K562 (cell line): ENCODE results near the gene DNAAF3. TPM values are rescaled to one million over a fixed set of nuclear protein-coding genes. Genes with fewer than 3 reads are reported as not detected.
A peak's percentile ranks its signal among the peaks of the same experiment; 100 is the strongest.

ENCODE experiments used
- ARID1B ChIP-seq: fragments of 450-650 bp; IDR thresholded peaks from 2 replicates; pipeline ENCODE4 v1.6.1; 2016; ENCODE audit warnings: antibody characterized with exemption, mild to moderate bottlenecking, inconsistent platforms
- BCLAF1 ChIP-seq, 2 experiments: fragments of 450-650 bp in 1 of 2; IDR thresholded peaks; 2 replicates each; pipeline ENCODE4 v1.6.1; 2011 to 2017; ENCODE audit warnings: low read depth in 2 of 2, antibody characterized with exemption in 1 of 2, borderline replicate concordance in 1 of 2, low read length in 1 of 2, mild to moderate bottlenecking in 1 of 2, mixed read lengths in 1 of 2; ENCODE audit not compliant: control insufficient read depth in 1 of 2
- BRF1 ChIP-seq: IDR thresholded peaks from 3 replicates; pipeline ENCODE4 v1.6.1; 2011; ENCODE audit warnings: borderline replicate concordance, mild to moderate bottlenecking; ENCODE audit not compliant: insufficient read length; ENCODE audit errors: extremely low read depth
- ETV5 ChIP-seq: sonication (generic); formaldehyde crosslinking; IDR thresholded peaks from 2 replicates; pipeline ENCODE4 v1.4.0; 2020; ENCODE audit warnings: low read depth, mild to moderate bottlenecking, missing genetic modification reagents
- HNRNPK ChIP-seq: fragments of 200-400 bp; formaldehyde crosslinking; IDR thresholded peaks from one replicate; pipeline ENCODE4 v1.6.1; 2018; ENCODE audit warnings: mild to moderate bottlenecking, low read depth, low read length; ENCODE audit not compliant: poor library complexity, severe bottlenecking
- HNRNPUL1 ChIP-seq: fragments of 200-400 bp; formaldehyde crosslinking; IDR thresholded peaks from 2 replicates; pipeline ENCODE4 v1.6.1; 2017; ENCODE audit warnings: low read length
- KDM5B ChIP-seq: fragments of 200-600 bp; sonication (generic); IDR thresholded peaks from 2 replicates; pipeline ENCODE4 v1.6.1; 2012; ENCODE audit warnings: low read depth, mild to moderate bottlenecking, moderate library complexity, low read length, control low read depth, inconsistent platforms; ENCODE audit not compliant: insufficient replicate concordance
- MCM7 ChIP-seq, 2 experiments: fragments of 450-650 bp; IDR thresholded peaks; 2 replicates each; pipeline ENCODE4 v1.6.1; 2016 to 2018
- OTX1 ChIP-seq: fragments of 450-650 bp; formaldehyde crosslinking; IDR thresholded peaks from 2 replicates; pipeline ENCODE4 v1.4.0; 2022; ENCODE audit warnings: mild to moderate bottlenecking
- SNAPC5 ChIP-seq: fragments of 250-450 bp; sonication (Bioruptor Pico); IDR thresholded peaks from 2 replicates; pipeline ENCODE4 v1.8.0; 2021; ENCODE audit warnings: moderate library complexity, mild to moderate bottlenecking, inconsistent platforms
- THRB ChIP-seq: fragments of 450-650 bp; formaldehyde crosslinking; conservative IDR thresholded peaks from 2 replicates; pipeline ENCODE4 v1.4.0; 2022; ENCODE audit warnings: mild to moderate bottlenecking, missing genetic modification characterization
- TOE1 ChIP-seq, 2 experiments: fragments of 450-650 bp in 1 of 2; sonication (generic) in 1 of 2; formaldehyde crosslinking in 1 of 2; IDR thresholded peaks; 2 replicates each; pipeline versions ENCODE4 v1.7.1 to v1.8.0; 2016 to 2022; ENCODE audit warnings: borderline replicate concordance in 2 of 2, mild to moderate bottlenecking in 2 of 2, antibody characterized with exemption in 1 of 2, inconsistent platforms in 1 of 2, low read depth in 1 of 2, missing genetic modification reagents in 1 of 2, moderate library complexity in 1 of 2
- WHSC1 ChIP-seq: IDR thresholded peaks from one replicate; pipeline ENCODE4 v1.6.1; 2012; ENCODE audit warnings: low read length, control low read depth, inconsistent platforms
- ZBTB11 ChIP-seq, 3 experiments: fragments of 200-800 bp in 1 of 3; fragments of 250-450 bp in 1 of 3; fragments of 450-650 bp in 1 of 3; sonication (Bioruptor Pico) in 1 of 3; sonication (Bioruptor generic) in 1 of 3; formaldehyde crosslinking in 1 of 3; IDR thresholded peaks; 2 replicates each; pipeline versions ENCODE4 v1.6.1 to v1.8.0; 2016 to 2022; ENCODE audit warnings: mild to moderate bottlenecking in 2 of 3, missing genetic modification characterization in 2 of 3, missing compliant biosample characterization in 1 of 3, moderate library complexity in 1 of 3
- ZBTB2 ChIP-seq: fragments of 450-650 bp; IDR thresholded peaks from 2 replicates; pipeline ENCODE4 v1.6.1; 2016; ENCODE audit warnings: antibody characterized with exemption
- ZNF165 ChIP-seq: fragments of 250-450 bp; sonication (Bioruptor Pico); IDR thresholded peaks from 2 replicates; pipeline ENCODE4 v1.4.0; 2020; ENCODE audit warnings: borderline replicate concordance
- ZNF408 ChIP-seq: fragments of 250-450 bp; sonication (Bioruptor Pico); IDR thresholded peaks from 2 replicates; pipeline ENCODE4 v1.4.0; 2020; ENCODE audit warnings: low read depth, mild to moderate bottlenecking, moderate library complexity
- polyA plus RNA-seq, 8 experiments: library from polyadenylated mRNA; depleted of rRNA in 4 of 8; stranded (reverse) in 5 of 8; unstranded in 3 of 8; fragments of >200 nt; fragmentation: Nextera tagmentation in 2 of 8; fragmentation: Illumina TruSeq in 1 of 8; extraction: Ambion mirVana in 2 of 8; extraction: Trizol in 1 of 8; gene quantifications; 2 replicates each; pipeline versions ENCODE4 v1.2.1 to v1.2.3, GENCODE V29; 2011 to 2014; ENCODE audit warnings: inconsistent platforms in 1 of 8, missing spikeins in 1 of 8
- total RNA-seq, 7 experiments: library from RNA; depleted of rRNA in 6 of 7; stranded (reverse); fragments of >200 nt in 6 of 7; fragmentation: Illumina TruSeq in 2 of 7; extraction: Trizol in 2 of 7; gene quantifications; 2 replicates each; pipeline versions ENCODE4 v1.2.1 to v1.2.3, GENCODE V29; 2011 to 2021; ENCODE audit warnings: low replicate concordance in 1 of 7

DNAAF3 gene
- total and polyA plus RNA-seq, 9 of the 15 experiments (the other 6 are each of a cell fraction or from before 2014, with no cell fraction given) = 21.6 to 61.5 (median 43.0) TPM

- TF ChIP-seq ZBTB11 (CRISPR knock-in tag; IDR thresholded peaks at IDR 0.05) = peak in 1 of 3 experiments; percentile 86; a peak in 2 of 6 replicates
- TF ChIP-seq KDM5B = no peak
- TF ChIP-seq ARID1B = peak; percentile 44
- no peak for TF ChIP-seq ZNF165 (CRISPR knock-in tag)
- TF ChIP-seq BRF1 = no peak
- no peak for TF ChIP-seq SNAPC5 (CRISPR knock-in tag)
- TF ChIP-seq TOE1 (IDR thresholded peaks at IDR 0.05; ENCODE audit: borderline replicate concordance) = peak; percentile 57; the same call in 1 of the 2 replicates
- TF ChIP-seq TOE1 (CRISPR knock-in tag; IDR thresholded peaks at IDR 0.05; ENCODE audit: borderline replicate concordance, low read depth) = no peak
- no peak for TF ChIP-seq HNRNPK
- TF ChIP-seq WHSC1 = no peak
- peak; percentile 78; the same call in 1 of the 2 replicates for TF ChIP-seq ETV5 (CRISPR knock-in tag)
- TF ChIP-seq HNRNPUL1 = no peak
- peak in 1 of 2 experiments; percentile 33; a peak in 1 of 4 replicates for TF ChIP-seq MCM7 (IDR thresholded peaks at IDR 0.05)
- TF ChIP-seq BCLAF1 (IDR thresholded peaks at IDR 0.05; ENCODE audit: borderline replicate concordance in 1 of 2, control insufficient read depth in 1 of 2, low read depth in 2 of 2, low read length in 1 of 2) = no peak
- peak; percentile 83 for TF ChIP-seq OTX1
- peak; percentile 79 for TF ChIP-seq ZBTB2
- TF ChIP-seq ZNF408 (CRISPR knock-in tag) = no peak
- peak; percentile 93 for TF ChIP-seq THRB (CRISPR knock-in tag)
Observed at GRCh38 chr19:55152017-55152416, 14.4 kb downstream of the DNAAF3 start (continued).
